Gastroesophageal sphincter (tissue), 4 donors: ENCODE data around the gene LDLRAD2. TPM values are rescaled to one million over a fixed set of nuclear protein-coding genes. Genes with fewer than 3 reads are reported as not detected.

Experiments used
- ATAC-seq: fragments of 150-250 bp; one replicate; pipeline ENCODE4 v1.9.1; 2016; ENCODE audit warnings: mild to moderate bottlenecking, moderate library complexity
- H3K27ac ChIP-seq, 4 donors: fragments of 200-600 bp; sonication (generic) in 3 of 4; 1 replicate in 3 of 4; 2 replicates in 1 of 4; pipeline ENCODE4 v1.5.1; 2016 to 2019
- H3K27me3 ChIP-seq: fragments of 200-600 bp; sonication (generic); one replicate; pipeline ENCODE4 v1.5.1; 2019
- H3K36me3 ChIP-seq, 2 donors: fragments of 200-600 bp; sonication (generic); one replicate each; pipeline ENCODE4 v1.5.1; 2019; ENCODE audit warnings: control low read depth in 1 of 2
- H3K4me1 ChIP-seq, 3 donors: fragments of 200-600 bp; sonication (generic); 1 replicate in 2 of 3; 2 replicates in 1 of 3; pipeline ENCODE4 v1.5.1; 2016 to 2019; ENCODE audit warnings: control low read depth in 2 of 3
- H3K4me3 ChIP-seq, 2 donors: fragments of 200-600 bp; sonication (generic); one replicate each; pipeline ENCODE4 v1.5.1; 2019; ENCODE audit warnings: mild to moderate bottlenecking in 1 of 2, moderate library complexity in 1 of 2
- H3K9me3 ChIP-seq, 3 donors: fragments of 200-600 bp; sonication (generic); one replicate each; pipeline ENCODE4 v1.5.1; 2017 to 2019; ENCODE audit warnings: control low read depth in 2 of 3
- EP300 ChIP-seq: sonication (generic); formaldehyde crosslinking; IDR thresholded peaks from one replicate; pipeline ENCODE4 v1.6.1; 2017; ENCODE audit warnings: antibody characterized with exemption, mild to moderate bottlenecking
- POLR2A ChIP-seq, 2 donors: fragments of 450-650 bp; IDR thresholded peaks; one replicate each; pipeline ENCODE4 v1.6.1; 2017; ENCODE audit warnings: antibody characterized with exemption in 2 of 2, mild to moderate bottlenecking in 2 of 2, moderate library complexity in 1 of 2
- POLR2AphosphoS5 ChIP-seq: sonication (generic); formaldehyde crosslinking; IDR thresholded peaks from one replicate; pipeline ENCODE4 v1.6.1; 2017; ENCODE audit warnings: antibody characterized with exemption
- WGBS, 2 donors: methylation state at CpG; one replicate each; pipeline ENCODE4 v1.1.5; 2018; ENCODE audit warnings: low coverage in 1 of 2; 5-methylcytosine and 5-hydroxymethylcytosine counted together
- total RNA-seq, 4 donors: library from RNA; depleted of rRNA; stranded (reverse); fragments of >200 nt; gene quantifications; one replicate each; pipeline ENCODE4 v1.1.0, GENCODE V29; 2016
- TF ChIP-seq, protein P1 (sequence below), 4 experiments: fragments of 200-600 bp in 2 of 4; fragments of 450-650 bp in 2 of 4; sonication (generic) in 1 of 4; IDR thresholded peaks; one replicate each; pipeline ENCODE4 v1.5.1; 2017 to 2019; ENCODE audit warnings: antibody characterized with exemption in 4 of 4, mild to moderate bottlenecking in 2 of 4, moderate library complexity in 2 of 4

LDLRAD2 gene
- total RNA-seq, 4 donors from 2014 or later, result 0.08 TPM; not detected in 3

DNA sequence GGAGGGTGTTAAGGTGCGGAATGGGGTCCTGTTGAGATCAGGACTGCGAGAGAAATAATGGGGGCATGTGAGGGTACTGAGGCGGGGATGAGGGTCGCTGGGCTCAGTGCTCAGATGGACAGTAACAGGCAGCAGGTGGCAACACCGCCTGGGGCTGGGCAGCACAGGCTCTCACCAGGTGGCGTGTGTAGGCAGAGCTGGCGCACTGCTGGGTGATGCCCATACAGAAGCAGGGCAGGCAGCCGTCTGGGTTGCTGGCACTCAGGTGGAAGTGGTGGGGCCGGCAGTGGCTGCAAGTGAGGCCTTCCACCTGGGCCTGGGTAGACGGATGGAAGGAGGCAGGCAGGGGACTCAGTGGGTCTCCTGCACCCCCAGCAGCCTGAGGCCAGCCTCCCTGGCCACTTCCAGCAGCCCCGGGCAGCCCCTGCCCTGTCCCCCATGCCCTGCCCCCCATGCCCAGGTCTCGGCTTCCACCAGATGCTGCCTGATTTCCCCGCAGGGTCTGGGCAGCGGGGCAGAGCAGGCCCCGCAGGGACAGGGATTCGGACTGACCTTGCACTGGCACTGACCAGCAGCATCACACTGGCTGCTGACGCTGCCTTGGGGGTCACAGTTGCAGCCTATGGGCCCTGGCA is 60.5 kb downstream of the LDLRAD2 start:
- H3K27ac ChIP-seq, result peak overlapping the region in 3 of 4 donors; percentile 80 to 81 (median 80)
- TF ChIP-seq POLR2A (IDR thresholded peaks at IDR 0.05) (no peak), POLR2AphosphoS5 (no peak), EP300 (no peak)
- TF ChIP-seq, protein P1, sequence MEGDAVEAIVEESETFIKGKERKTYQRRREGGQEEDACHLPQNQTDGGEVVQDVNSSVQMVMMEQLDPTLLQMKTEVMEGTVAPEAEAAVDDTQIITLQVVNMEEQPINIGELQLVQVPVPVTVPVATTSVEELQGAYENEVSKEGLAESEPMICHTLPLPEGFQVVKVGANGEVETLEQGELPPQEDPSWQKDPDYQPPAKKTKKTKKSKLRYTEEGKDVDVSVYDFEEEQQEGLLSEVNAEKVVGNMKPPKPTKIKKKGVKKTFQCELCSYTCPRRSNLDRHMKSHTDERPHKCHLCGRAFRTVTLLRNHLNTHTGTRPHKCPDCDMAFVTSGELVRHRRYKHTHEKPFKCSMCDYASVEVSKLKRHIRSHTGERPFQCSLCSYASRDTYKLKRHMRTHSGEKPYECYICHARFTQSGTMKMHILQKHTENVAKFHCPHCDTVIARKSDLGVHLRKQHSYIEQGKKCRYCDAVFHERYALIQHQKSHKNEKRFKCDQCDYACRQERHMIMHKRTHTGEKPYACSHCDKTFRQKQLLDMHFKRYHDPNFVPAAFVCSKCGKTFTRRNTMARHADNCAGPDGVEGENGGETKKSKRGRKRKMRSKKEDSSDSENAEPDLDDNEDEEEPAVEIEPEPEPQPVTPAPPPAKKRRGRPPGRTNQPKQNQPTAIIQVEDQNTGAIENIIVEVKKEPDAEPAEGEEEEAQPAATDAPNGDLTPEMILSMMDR (IDR thresholded peaks at IDR 0.05), result no peak

DNA sequence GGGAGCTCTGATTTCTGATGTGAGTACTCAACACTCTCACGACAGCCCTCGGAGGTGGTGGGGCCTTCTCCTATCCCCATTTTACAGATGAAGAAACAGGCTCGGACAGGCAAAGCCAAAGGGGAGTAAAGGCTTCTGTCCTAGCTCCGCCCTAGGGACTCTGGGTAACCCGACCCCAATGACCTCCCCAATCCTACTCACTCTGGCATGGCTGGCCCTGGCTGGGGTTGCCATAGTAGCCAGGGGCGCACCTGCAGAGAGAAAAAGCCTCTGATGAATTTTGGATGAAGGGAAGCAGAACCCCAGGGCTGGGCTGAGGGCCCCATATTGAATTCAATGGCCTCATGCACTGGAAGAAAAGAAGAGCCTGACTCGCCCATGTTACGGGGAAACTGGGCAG is 61.1 kb downstream of the LDLRAD2 start:
- WGBS, 2 donors, result 50 to 100% methylated on average over 1 to 2 of the region's 8 CpGs
- no peaks in the 10 kb centered on the region for H3K27me3 ChIP-seq
- H3K4me1 ChIP-seq, result peaks cover 0 to 59% (median 13%) of the 10 kb centered on the region in 3 donors
- TF ChIP-seq, protein P1 (IDR thresholded peaks at IDR 0.05), result no peak
- TF ChIP-seq POLR2A (IDR thresholded peaks at IDR 0.05) (no peak), EP300 (no peak), POLR2AphosphoS5 (no peak)
- no peaks in the 10 kb centered on the region for H3K9me3 ChIP-seq
- peaks cover 0 to 100% of the 10 kb centered on the region in 2 donors for H3K36me3 ChIP-seq
- peak overlapping the region in 3 of 4 donors; percentile 80 to 81 (median 80) for H3K27ac ChIP-seq
- no peak for ATAC-seq
- no peak overlapping the region for H3K4me3 ChIP-seq

More for the DNA sequence above, 60.5 kb downstream of the LDLRAD2 start:
- 81% methylated on average over 3 of the region's 17 CpGs; no CpG with 5 or more reads in 1 of the 2 donors for WGBS, 2 donors
- Histone ChIP-seq H3K27me3 (no peaks in the 10 kb centered on the region), H3K9me3 (no peaks in the 10 kb centered on the region), H3K4me1 (peaks cover 0 to 63% (median 13%) of the 10 kb centered on the region in 3 donors), H3K4me3 (no peak overlapping the region), H3K36me3 (peaks cover 0 to 99% of the 10 kb centered on the region in 2 donors)
- no peak for ATAC-seq

DNA sequence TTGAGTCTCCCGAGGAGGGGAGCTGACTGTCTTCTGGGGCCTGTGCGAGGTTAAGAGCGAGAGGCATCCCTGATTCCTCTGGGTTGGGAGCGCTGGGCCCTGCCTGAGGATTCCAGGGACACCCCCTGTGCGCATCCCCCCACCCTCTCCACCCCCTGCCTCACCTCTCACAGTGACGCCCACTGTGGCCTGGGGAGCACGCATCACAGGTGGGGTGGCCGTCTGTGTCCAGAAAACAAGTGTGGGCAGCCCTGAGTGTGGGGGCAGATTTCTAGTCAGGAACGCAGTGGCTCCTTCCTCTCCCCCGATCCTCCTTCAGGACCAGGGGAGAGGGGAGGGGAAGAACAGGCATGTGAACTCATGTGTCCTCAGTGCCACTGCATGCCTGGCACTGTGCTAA is 61.7 kb downstream of the LDLRAD2 start:
- H3K4me1 ChIP-seq, result peaks cover 0 to 55% (median 13%) of the 10 kb centered on the region in 3 donors
- peaks cover 0 to 100% of the 10 kb centered on the region in 2 donors for H3K36me3 ChIP-seq
- H3K4me3 ChIP-seq, result no peak overlapping the region
- TF ChIP-seq POLR2AphosphoS5 (no peak), EP300 (no peak), POLR2A (IDR thresholded peaks at IDR 0.05) (no peak)
- TF ChIP-seq, protein P1 (IDR thresholded peaks at IDR 0.05), result no peak
- H3K27me3 ChIP-seq, result no peaks in the 10 kb centered on the region
- H3K9me3 ChIP-seq, result no peaks in the 10 kb centered on the region
- ATAC-seq, result no peak
- 67 to 84% methylated on average over 3 to 5 of the region's 10 CpGs for WGBS, 2 donors
- H3K27ac ChIP-seq, result peak overlapping the region in 3 of 4 donors; percentile 80 to 81 (median 80)

DNA sequence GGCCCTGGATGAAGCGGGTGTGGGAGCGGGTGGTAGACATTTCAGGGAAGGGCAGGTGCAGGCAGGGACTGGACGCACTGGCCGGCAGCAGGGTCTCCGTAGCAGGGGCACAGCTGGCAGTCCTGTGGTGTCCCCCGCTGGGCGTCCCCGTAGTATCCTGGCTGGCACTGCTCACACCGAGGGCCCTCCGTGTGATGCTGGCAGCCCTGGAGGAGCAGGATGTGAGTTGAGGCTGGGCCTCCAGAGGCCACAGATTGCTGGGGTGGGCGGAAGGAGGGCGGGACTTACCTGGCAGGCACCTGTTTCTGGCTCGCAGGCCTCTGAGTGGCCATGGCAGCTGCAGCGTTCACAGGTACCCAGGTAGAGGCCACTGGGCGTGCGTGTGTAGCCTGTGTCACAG is 62.3 kb downstream of the LDLRAD2 start:
- Histone ChIP-seq H3K36me3 (peaks cover 0 to 100% of the 10 kb centered on the region in 2 donors), H3K4me3 (no peak overlapping the region), H3K9me3 (no peaks in the 10 kb centered on the region), H3K27me3 (no peaks in the 10 kb centered on the region), H3K4me1 (peaks cover 0 to 49% (median 13%) of the 10 kb centered on the region in 3 donors), H3K27ac (peak overlapping the region in 3 of 4 donors; percentile 80 to 81 (median 80))
- WGBS, 2 donors, result 90 to 91% methylated on average over 4 of the region's 16 CpGs
- no peak for ATAC-seq
- TF ChIP-seq POLR2AphosphoS5, result no peak
- no peak for TF ChIP-seq EP300
- no peak for TF ChIP-seq POLR2A (IDR thresholded peaks at IDR 0.05)
- TF ChIP-seq, protein P1 (IDR thresholded peaks at IDR 0.05), result no peak

Other genes with a start within 250 kb of the LDLRAD2 start
- gene RAP1GAP, start 142.9 kb upstream of the LDLRAD2 start, total RNA-seq, result 1 to 10 TPM in 1 of 4 donors, under 1 TPM in 1, not detected in 2; 0.12 to 2.3 TPM
- gene USP48, start 29.1 kb upstream of the LDLRAD2 start, total RNA-seq, result 10 to 100 TPM; 39.2 to 83.1 (median 51.5) TPM
- 1,000 to 10,000 TPM in 1 of 4 donors, 100 to 1,000 TPM in 3; 311 to 1,021 (median 351) TPM for gene HSPG2, start 125.0 kb downstream of the LDLRAD2 start, total RNA-seq
- not detected for gene CELA3B, start 164.8 kb downstream of the LDLRAD2 start, total RNA-seq
- gene CELA3A, start 189.4 kb downstream of the LDLRAD2 start, total RNA-seq, result not detected
- gene CDC42, start 240.4 kb downstream of the LDLRAD2 start, total RNA-seq, result 100 to 1,000 TPM; 190 to 309 (median 205) TPM